ENCODE measurements around the gene USB1. TPM values are rescaled to one million over a fixed set of nuclear protein-coding genes. Genes with fewer than 3 reads are reported as not detected.

The USB1 gene
- polyA plus RNA-seq, 2 of the 4 experiments (the other 2 are of a cell fraction), result 88.8 to 143 TPM

- TF ChIP-seq USF2 (IDR thresholded peaks at IDR 0.05) (no peak), RFX5 (IDR thresholded peaks at IDR 0.05) (no peak), CBX2 (IDR thresholded peaks at IDR 0.05; ENCODE audit: borderline replicate concordance, low read depth) (no peak), CEBPB (IDR thresholded peaks at IDR 0.05) (no peak)
These were observed 28.9 kb upstream of the USB1 start (continued) for GRCh38 chr16:57972306-57972705.

GRCh38 chr16:57976331-57976796, 24.8 kb upstream of the USB1 start:
- peak overlapping the region in 1 of 2 experiments; percentile 23; a peak in 3 of 6 replicates for H3K27ac ChIP-seq
- TF ChIP-seq ATOH8 (CRISPR knock-in tag; IDR thresholded peaks at IDR 0.05; ENCODE audit: low read depth) (no peak), HOXA7 (CRISPR knock-in tag; IDR thresholded peaks at IDR 0.05) (no peak), RAD21 (conservative IDR thresholded peaks at IDR 0.05 in 1 of 2, IDR thresholded peaks at IDR 0.05 in 1 of 2) (no peak), KDM5A (IDR thresholded peaks at IDR 0.05) (no peak), ZFP36 (IDR thresholded peaks at IDR 0.05; ENCODE audit: borderline replicate concordance, partially characterized antibody) (no peak), ESRRA (IDR thresholded peaks at IDR 0.05; ENCODE audit: borderline replicate concordance, low read length) (no peak), JUN (IDR thresholded peaks at IDR 0.05) (no peak), SREBF2 (IDR thresholded peaks at IDR 0.05) (no peak), MYC (IDR thresholded peaks at IDR 0.05; ENCODE audit: borderline replicate concordance, low read length) (no peak), KDM1A (IDR thresholded peaks at IDR 0.05; ENCODE audit: low read depth) (no peak), SMC3 (IDR thresholded peaks at IDR 0.05) (no peak), ELK1 (IDR thresholded peaks at IDR 0.05; ENCODE audit: low read depth, low read length) (no peak), BCL3 (IDR thresholded peaks at IDR 0.05) (no peak), MAX (IDR thresholded peaks at IDR 0.05) (no peak), CHD4 (IDR thresholded peaks at IDR 0.05; ENCODE audit: borderline replicate concordance) (no peak), RNF2 (IDR thresholded peaks at IDR 0.05; ENCODE audit: borderline replicate concordance, low read depth) (no peak), NFE2L2 (conservative IDR thresholded peaks at IDR 0.05; ENCODE audit: low read length) (no peak), NPAS2 (CRISPR knock-in tag; IDR thresholded peaks at IDR 0.05; ENCODE audit: borderline replicate concordance) (no peak)
- CTCF ChIA-PET, result interaction anchor here (1.0 to 5.8 kb wide), 4 partner anchors 8 to 77 kb away, joined by 3 to 31 read pairs (median 4); no protein-coding TSS in a partner anchor
- no peak overlapping the region for H3K4me3 ChIP-seq
- POLR2A ChIA-PET, result no interaction called here
- FAIRE-seq, result no peak
- H3K9me3 ChIP-seq, result no peaks in the 10 kb centered on the region
- H3K4me2 ChIP-seq, result no peak overlapping the region
- DNase-seq (ENCODE audit: low read depth in 1 of 2, low spot score in 1 of 2), result no peak
- 74% methylated on average over 2 of the region's 2 CpGs for WGBS (ENCODE audit: missing lambda C conversion rate)
- 0 out of 3 replicates have a peak, but pooled peaks cover 3% of the 10 kb centered on the region for H3K4me1 ChIP-seq
- peak; percentile 28 to 57; a peak in 3 of 6 replicates for ATAC-seq
